NCI-H460 (cell line): ENCODE measurements around the gene NACC1. TPM values are rescaled to one million over a fixed set of nuclear protein-coding genes. Genes with fewer than 3 reads are reported as not detected.
"Not testable (repeated sequence)": the region's sequence is repeated elsewhere in the genome, so short reads cannot be mapped to it uniquely, and the experiment has no call there.

ENCODE experiments used
- DNase-seq: peaks from one replicate; pipeline ENCODE4 v3.0.0-alpha.2; 2016; ENCODE audit warnings: low read depth; ENCODE audit errors: extremely low read depth
- total RNA-seq: library from RNA; depleted of rRNA; stranded (reverse); fragments of >200 nt; shearing (Covaris generic); gene quantifications from 2 replicates; pipeline ENCODE4 v1.2.3, GENCODE V29; 2014

The NACC1 gene
- total RNA-seq, 1 experiment from 2014 or later, result 35.3 TPM

DNA sequence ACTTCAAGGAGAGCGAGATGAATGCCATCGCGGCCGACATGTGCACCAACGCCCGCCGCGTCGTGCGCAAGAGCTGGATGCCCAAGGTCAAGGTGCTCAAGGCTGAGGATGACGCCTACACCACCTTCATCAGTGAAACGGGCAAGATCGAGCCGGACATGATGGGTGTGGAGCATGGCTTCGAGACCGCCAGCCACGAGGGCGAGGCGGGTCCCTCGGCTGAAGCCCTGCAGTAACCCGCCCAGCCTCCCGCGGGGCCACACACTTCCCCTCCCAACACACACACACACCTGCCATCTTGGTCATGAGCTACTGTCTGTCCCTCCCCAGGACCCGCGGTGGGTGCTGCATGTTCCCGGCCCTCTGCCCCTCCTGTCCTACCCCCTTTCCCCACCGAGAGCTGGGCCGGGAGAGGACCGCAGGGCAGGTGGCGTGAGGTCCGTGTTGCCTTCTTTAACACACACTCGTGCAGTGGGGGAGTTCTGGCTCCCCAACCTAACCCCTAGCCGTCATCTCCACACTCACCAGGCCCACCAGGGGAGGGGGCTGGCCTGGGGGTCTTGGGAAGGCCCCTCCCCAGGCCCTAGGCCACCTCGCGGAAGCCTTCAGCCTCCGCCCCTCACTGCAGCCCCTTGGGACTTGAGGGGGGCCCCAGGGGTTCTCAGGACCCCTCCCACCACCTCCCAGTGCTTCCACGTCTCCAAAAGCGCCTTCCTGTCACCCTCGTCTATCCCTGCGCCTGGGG lies 20.3 kb downstream of the NACC1 start:
- no peak for DNase-seq

DNA sequence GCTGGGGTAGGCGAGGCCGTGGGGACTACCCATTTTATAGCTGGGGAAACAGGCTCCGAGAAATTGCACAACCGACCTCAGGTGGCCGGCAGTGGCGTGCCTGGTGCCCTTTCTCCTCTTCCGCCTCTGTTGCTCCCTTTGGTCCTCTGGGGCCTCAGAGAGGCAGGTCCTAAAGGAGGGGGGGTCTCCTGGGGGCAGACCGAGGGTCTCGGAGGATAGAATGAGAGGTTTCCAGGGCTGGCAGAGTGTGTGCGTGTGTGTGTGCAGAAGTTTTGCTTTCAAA lies 20.8 kb downstream of the NACC1 start:
- no peak for DNase-seq

DNA sequence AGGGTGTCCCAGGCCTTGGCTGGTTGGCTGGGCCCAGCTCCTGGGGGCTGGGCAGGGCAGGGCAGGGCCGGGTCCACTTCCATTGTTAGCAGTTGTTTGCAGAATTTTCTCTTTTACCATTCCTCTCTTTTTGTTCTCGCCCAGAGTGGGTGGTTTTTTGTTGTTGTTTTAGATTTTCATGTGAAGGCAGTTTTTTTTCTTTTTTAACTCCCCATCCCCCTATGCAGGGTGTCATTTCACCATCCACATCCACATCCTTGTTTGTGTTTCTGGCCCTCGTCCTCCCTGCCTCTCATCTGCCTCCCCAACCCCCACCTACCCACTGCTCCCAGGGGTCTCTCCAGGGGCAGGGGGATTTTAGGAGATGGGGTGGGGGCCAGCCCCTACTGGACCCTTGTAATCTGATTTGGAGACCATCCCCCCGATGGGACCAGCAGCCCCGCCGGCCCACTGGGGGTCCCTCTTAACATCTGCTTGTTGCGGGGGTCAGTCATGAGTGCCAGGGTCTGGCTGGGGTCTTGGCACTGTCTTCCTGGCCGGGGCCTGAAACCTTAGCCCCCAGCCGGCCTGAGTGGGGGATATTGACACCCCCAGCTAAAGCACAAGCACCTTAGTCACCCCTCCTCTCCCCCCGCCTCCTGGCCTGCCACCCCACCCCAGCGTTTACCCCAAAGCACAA lies 21.7 kb downstream of the NACC1 start:
- no peak for DNase-seq

DNA sequence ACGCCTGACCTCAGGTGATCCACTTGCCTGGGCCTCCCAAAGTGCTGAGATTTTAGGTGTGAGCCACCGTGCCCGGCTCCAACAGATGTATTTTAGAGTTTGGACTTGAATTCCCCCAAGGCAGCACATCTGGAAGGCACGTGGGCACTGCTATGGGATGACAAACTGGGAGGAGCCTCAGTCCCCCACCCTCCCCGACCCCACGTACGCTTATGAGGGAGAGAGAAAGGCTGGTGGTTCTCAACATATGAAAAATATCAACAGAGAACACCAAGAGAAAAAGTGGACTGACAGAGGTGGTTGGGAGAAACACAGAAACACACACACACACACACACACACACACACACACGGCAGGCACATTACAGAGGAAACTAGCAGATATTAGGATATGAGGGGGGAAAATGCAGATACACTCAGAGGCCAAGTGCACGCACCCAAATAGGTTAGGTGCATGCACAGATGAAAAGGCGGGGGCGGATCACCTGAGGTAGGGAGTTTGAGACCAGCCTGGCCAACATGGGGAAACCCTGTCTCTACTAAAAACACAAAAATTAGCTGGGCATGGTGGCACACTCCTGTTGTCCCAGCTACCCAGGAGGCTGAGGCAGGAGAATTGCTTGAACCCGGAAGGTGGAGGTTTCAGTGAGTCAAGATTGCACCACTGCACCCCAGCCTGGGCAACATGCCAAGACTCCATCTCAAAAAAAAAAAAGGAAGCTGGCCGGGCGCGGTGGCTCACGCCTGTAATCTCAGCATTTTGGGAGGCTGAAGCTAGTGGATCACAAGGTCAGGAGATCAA lies 28.9 kb downstream of the NACC1 start:
- DNase-seq, result no peak

DNA sequence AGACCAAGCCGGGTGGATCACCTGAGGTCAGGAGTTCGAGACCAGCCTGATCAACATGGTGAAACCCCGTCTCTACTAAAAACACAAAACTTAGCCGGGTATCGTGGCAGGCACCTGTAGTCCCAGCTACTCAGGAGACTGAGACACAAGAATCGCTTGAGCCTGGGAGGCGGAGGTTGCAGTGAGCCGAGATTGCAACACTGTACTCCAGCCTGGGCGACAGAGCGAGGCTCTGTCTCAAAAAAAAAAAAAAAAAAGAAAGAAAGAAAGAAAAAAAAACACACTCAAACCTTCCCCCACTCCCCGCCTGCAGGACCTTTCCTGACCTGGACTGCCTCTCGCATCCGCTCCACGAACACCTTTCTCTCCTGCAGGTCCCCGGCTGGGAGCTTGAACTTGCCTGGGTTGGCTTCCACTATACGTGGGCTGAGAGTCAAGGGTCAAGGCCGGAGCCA lies 31.1 kb downstream of the NACC1 start:
- not testable (repeated sequence) for DNase-seq

DNA sequence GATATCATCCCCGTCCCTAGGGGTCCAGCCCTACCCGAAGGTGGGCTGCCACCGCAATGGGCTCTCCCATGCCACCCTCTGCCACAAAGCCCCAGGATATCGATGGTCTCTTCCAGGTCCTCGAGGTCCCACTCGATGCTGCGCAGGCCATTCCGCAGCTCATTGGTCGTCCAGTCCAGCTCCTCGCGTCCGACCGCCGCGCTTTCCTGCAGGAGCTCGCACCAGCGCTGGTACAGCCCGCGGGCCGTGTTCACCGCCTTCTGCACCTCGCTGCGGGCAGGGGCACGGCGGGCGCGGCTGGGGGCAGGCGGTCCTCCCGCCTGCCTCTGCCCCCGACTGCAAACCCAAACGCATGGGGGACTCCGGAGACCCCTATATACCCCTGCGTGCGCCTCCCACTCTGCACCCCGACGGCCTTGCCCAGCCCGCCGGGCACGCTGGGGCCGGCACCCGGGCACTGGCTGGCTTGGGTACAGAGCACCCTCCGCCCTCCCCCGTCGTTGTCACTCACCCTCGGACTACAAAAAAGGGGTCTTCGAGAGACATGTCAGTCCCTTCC lies 31.6 kb downstream of the NACC1 start:
- DNase-seq, result no peak

DNA sequence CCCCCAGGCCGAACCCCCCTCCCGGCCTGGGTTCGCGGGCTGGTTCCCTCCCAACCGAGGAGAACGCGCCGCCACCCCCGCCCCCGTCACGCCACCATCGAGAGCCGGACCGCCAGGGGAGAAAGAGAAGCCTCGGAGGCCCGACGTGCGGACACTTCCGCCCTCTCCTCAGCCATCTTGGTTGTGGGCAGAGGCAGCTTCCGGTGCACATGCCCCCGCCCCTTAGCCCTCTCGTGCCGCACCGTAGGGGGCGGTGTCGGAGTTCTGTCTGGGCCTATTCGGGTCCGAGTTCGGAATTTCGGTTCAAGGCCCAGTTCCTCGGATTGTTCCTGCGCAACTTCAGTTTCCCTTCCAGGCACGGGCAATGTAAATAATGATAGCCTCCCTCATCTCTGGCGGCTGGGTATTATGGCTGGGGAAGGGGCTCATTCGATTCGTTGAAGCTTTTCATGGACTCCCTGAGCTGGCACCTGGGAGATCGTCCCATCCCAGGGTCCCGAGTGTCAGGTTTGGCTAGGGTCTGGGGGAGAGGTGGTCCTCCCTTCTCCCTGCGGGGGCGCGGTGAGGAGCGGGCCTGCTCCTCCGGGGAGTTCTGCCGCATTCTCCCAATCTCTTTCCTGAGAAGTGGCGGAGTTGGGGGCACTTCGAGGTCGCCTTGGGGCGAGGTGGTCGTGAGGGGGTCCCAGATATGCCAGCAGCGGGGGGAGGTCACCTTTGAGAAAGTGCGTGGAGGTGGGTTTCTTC lies 32.3 kb downstream of the NACC1 start, which contains the start of the genes IER2 and STX10:
IER2 (plus strand) TSS at position 225 of the 744 bp plus-strand sequence. CDS start 2,776 bp downstream, outside the sequence.
STX10 (minus strand) TSS at position 189 of the 744 bp plus-strand sequence. CDS start 202 bp downstream, outside the sequence.
- DNase-seq, result peak; percentile 85

DNA sequence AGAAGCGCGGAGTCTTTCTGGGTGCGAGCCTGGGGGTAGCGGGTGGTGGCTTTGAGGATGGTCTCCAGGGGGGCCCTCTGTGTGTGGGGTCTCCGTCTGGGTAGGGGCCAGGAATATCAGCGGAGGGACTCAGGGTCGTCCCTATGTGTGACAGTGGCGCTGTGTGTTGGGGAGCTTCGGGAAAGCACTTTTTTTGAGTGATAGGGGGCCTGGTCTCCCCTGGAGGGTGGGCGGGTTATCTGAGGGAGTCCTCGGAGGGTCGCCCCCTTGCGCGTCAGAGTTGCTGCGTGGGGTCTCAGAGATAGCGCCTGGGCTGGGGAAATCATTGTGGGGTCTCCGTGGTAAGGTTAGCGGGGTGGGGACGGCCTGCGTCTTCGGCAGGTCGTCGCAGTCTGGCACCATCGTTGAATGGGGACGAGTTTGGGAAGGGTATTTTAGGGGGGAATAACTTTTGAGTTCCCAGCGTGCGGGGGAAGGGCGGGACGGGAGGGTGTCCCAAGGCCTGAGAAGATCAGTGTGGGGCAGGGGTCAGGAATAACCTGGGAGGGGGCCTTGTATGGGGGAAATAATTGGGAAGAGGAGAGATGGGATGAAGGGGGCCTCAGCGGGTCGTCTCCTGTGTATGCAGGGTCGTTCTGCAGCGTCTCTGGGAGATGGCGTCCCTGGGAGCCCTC lies 33.0 kb downstream of the NACC1 start:
- DNase-seq, result no peak

DNA sequence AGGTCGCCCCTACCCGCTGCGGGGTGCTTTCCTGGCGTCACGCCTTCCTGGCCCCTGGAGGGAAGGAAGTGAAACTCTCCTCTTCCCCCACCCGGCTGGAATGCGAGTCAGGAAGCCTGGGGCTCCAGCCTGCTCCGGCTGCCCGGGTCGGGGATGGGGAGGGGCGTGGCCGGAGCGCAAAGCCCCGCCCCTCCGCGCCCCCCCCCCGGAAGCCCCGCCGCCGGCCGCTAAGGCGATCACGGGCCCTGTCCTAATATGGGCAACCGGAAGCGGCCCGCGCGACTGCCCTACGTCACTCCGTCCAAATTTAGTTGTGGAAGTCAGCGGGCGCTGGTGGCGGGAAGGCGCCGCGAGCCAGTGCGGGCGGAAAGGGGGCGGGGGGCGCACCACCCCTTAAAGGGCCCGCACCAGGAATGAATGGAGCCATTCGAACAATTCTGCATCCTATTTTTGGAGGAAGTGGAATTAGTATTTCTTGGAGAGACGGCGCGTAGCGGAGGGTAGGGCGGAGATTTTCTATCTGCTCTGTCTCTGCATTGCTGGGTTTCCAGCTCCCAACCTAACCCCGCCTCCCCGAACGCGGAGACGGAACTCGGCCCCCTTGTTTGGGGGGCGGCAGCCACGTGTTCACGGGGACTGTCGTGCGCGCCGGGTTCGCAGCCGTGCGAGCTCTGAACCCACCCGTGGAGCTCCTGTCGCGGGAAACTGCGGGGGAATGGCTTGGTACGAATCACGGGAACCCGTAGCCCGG lies 33.7 kb downstream of the NACC1 start:
- peak; percentile 90 for DNase-seq

DNA sequence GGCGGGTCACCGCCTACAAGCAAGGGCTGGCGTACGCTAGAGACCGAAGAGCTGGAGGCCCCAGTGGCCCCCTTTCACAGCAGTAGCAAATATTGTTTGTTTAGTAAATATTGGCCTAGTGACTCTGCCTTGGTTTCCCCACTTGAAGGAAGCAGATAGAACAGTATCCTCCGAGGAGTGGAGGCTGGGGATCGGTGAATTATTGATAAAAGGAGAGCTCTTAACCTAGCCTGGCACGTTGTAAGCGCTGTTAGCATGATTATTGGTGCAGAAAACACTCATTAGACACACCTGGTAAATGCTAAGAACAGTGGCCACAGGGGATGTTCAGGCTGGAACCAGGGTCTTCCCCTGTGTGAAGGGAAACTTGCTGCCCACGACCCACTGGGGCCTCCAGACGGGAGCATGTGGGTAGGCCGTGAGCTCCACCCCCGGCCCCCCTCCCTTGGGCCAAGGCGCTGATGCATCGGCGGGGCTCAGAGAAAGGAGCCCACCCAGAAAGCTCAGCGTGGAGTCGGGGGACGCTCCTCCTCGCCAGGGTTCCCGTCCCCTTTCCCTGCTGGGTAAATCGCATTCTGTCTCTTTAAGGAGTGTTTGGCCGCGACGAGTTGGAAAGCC lies 34.4 kb downstream of the NACC1 start:
- no peak for DNase-seq

DNA sequence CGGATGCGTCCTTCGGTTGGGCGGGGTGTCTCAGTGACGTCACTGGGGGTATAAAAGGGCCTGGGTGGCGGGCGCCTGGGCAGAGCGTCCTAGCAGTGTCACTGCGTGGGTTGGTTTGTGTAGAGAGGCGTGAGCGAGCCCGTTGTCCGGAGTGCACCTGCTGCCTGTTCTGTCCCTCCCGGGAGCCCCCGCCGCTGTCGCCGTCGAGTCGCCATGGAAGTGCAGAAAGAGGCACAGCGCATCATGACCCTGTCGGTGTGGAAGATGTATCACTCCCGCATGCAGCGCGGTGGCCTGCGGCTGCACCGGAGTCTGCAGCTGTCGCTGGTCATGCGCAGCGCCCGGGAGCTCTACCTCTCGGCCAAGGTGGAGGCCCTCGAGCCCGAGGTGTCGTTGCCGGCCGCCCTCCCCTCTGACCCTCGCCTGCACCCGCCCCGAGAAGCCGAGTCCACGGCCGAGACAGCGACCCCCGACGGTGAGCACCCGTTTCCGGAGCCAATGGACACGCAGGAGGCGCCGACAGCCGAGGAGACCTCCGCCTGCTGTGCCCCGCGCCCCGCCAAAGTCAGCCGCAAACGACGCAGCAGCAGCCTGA lies 35.0 kb downstream of the NACC1 start:
- peak; percentile 93 for DNase-seq

DNA sequence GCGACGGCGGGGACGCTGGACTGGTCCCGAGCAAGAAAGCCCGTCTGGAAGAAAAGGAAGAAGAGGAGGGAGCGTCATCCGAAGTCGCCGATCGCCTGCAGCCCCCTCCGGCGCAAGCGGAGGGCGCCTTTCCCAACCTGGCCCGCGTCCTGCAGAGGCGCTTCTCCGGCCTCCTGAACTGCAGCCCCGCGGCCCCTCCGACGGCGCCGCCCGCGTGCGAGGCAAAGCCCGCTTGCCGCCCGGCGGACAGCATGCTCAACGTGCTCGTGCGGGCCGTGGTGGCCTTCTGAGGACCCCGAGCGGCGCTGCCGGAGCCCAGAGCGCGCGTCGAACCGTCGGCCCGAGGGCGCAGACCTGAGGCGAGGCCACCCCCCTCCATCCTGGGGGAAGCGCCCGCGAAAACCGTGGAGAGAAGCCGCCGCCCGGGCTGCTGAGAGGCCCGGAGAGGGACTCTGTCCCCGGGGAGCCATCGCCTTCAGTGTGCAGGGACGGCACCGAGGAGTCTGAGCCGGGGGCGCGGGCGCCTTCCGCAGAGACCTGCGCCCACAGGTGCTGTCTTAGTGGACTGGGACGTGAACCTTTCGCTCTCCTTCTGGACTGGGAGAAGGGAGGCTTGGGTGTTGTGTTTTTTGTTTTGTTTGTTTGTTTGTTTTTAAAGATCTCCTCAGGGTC lies 35.6 kb downstream of the NACC1 start:
- DNase-seq, result no peak

DNA sequence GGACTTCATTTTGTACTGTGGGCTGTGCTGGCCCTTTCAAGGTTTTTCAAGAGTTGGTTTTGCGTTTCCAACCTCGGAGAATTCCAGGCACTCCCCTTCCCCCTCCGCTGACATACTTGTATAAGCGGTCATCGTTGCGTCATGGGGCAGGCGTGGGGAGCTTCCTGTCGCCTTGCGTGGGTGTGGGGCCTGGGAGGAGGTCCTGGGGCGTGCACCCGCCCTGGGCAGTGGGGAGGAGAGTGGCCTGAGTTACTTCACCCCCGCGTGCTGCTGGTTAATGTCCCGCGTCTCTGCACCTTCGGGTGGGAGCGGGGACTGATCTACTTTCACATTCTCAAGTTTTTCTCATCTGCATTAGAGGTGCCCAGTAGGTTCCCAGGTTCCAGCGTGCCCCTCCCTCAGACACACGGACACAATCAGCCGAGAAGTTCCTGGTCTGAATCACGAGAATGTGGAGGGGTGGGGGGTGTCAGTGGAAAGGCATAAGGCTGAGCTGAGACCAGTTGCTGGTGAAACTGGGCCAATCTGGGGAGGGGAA lies 36.2 kb downstream of the NACC1 start:
- DNase-seq, result peak; percentile 78

DNA sequence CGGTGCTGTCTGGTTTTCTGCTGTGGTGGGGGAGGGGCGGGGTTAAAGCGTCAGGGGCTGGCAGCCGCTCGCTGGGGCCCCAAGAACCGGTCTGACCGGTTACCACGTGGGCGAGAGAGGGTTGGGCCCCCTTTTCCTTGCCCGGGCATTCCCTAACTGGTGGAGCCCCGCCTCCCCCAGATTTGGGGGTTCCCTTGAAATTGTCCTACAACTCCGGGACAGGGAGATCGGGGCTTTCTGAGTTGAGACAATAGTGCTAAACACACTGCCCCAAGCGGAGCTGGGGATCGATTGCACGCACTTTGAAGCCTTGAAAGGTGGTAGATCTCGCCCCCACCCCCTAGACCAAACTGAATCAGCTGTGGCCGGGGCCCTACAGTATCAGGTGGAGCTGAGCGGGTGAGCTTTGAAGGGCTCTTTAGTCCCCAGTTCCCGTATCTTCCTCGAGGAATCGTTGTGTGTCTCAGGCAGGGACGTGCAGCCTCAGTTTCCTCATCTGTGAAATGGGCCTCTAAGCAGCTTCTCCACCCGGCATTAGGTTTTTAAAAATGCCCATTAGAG lies 36.9 kb downstream of the NACC1 start:
- no peak for DNase-seq

DNA sequence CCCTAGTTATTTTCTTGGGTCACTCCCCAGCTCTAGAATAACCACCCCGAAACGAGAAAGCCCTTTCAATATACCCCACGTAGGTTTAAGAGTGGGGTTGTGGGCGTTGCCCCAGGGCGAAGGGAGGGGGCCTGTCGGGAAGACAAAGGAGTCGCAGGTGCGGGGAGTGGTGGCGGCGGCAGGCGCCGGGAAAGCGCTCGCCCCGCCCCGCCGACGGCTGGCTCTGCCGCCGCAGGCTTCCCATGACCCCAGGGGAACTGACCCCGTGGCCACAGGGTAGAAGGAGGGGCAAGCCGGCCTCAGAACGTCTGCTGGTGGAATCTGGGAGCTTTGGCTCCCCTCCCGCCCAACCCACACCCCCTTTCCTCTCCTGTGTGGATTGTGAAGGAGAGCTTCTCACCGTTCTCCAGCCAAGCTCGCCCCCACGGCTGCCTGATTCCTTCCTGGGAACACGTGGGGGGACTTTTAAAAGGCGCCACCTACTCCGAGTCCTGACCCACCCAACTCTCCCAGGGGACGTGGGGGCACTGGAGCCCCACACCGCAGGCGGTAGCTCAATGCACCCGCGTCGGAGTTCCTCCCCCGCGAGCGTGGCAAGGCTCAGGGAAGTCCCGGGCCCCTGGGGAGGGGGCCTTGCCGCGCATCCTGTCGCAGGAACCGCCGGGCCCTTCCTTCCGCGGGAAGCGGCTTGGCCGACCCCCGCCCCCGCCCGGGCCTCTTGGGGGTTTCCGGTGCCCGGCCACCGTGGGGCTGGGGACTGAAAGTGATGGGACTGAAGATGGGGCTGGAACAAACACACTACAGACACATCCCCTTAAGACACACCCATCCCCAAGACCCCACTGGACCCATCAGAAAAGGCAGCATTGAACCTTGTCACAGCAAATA lies 37.7 kb downstream of the NACC1 start:
- peak; percentile 44 for DNase-seq

DNA sequence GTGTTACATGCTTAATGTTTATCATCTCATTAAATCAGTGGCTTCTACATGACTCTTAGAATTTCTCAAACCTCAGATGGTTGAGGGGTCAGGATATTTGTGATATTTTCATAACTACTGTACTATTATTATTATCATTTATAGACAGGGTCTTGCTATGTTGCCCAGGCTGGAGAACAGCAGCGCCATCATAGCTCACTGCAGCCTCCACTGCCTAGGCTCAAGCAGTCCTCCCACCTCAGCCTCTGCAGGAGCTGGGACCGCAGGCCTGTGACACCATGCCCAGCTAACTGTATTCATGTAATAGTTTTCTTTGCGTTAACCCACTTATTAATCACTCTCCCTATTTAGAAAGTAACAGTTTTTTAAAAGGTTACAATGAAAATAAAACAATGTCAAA lies 41.6 kb downstream of the NACC1 start:
- DNase-seq, result no peak
